PFSK-1 (cell line): ENCODE results near the gene FLNA.

Experiments
- POLR2AphosphoS5 ChIP-seq: IDR thresholded peaks from 2 replicates; pipeline ENCODE4 v1.6.1; 2012; ENCODE audit warnings: low read depth, mild to moderate bottlenecking, control low read depth, low read length, moderate library complexity
- REST ChIP-seq, 2 experiments: IDR thresholded peaks; 2 replicates each; pipeline versions ENCODE4 v1.6.1 to v1.8.0; 2011 to 2012; ENCODE audit warnings: low read depth in 2 of 2, low read length in 2 of 2, control low read depth in 1 of 2, inconsistent platforms in 1 of 2, mild to moderate bottlenecking in 1 of 2, moderate library complexity in 1 of 2; ENCODE audit not compliant: insufficient read depth in 1 of 2
- SIN3A ChIP-seq: IDR thresholded peaks from 2 replicates; pipeline ENCODE4 v1.6.1; 2012; ENCODE audit warnings: mild to moderate bottlenecking, low read length, moderate library complexity, borderline replicate concordance; ENCODE audit not compliant: insufficient read depth
- TAF1 ChIP-seq: IDR thresholded peaks from 2 replicates; pipeline ENCODE4 v1.6.1; 2012; ENCODE audit warnings: low read length, control low read depth, borderline replicate concordance; ENCODE audit not compliant: insufficient read depth

GRCh38 chrX:154317391-154317995 is 56.9 kb downstream of the FLNA start:
- no peak for TF ChIP-seq POLR2AphosphoS5
- no peak for TF ChIP-seq REST (IDR thresholded peaks at IDR 0.05; ENCODE audit: insufficient read depth in 1 of 2, low read depth in 2 of 2, low read length in 2 of 2)
- TF ChIP-seq TAF1 = no peak
- TF ChIP-seq SIN3A = no peak
